ENCODE results near the gene FSHR. TPM values are rescaled to one million over a fixed set of nuclear protein-coding genes. Genes with fewer than 3 reads are reported as not detected.

FSHR gene
- total and polyA plus RNA-seq, 2 of the 8 experiments (the other 6 are each of a cell fraction or from before 2014, with no cell fraction given), result not detected

- no peak overlapping the region for H2AK5ac ChIP-seq (ENCODE audit: low read depth, low read length)
- H3K9ac ChIP-seq (replicated peaks in 1 of 4; ENCODE audit: extremely low read depth in 1 of 4, low read depth in 3 of 4, low read length in 3 of 4), result no peak overlapping the region
- H3K36me3 ChIP-seq (ENCODE audit: control insufficient read depth in 2 of 4, insufficient read depth in 4 of 4, low read length in 3 of 4), result no peaks in the 10 kb centered on the region
- H3K4me3 ChIP-seq (ENCODE audit: extremely low read depth in 1 of 4, insufficient read depth in 2 of 4, low read depth in 3 of 4, low read length in 4 of 4), result no peak overlapping the region
- no peak overlapping the region for H3K18ac ChIP-seq (ENCODE audit: extremely low read depth, low read length)
- no peaks in the 10 kb centered on the region for H3K27me3 ChIP-seq (replicated peaks in 1 of 4; ENCODE audit: control insufficient read depth in 3 of 4, extremely low read depth in 1 of 4, insufficient read depth in 3 of 4, low read length in 3 of 4)
- no peak overlapping the region for H4K91ac ChIP-seq (replicated peaks; ENCODE audit: insufficient read length, low read length)
- no peaks in the 10 kb centered on the region for H3K4me1 ChIP-seq (replicated peaks in 1 of 4; ENCODE audit: control insufficient read depth in 3 of 4, insufficient read depth in 4 of 4, low read length in 3 of 4)
- H2BK5ac ChIP-seq (ENCODE audit: low read depth, low read length), result no peak overlapping the region
- no peak overlapping the region for H2BK15ac ChIP-seq (ENCODE audit: low read length)
- H3K14ac ChIP-seq (ENCODE audit: insufficient read length), result no peak overlapping the region
- H4K5ac ChIP-seq (ENCODE audit: insufficient read length, low read depth, low read length), result no peak overlapping the region
- H3K23me2 ChIP-seq (ENCODE audit: low read depth, low read length), result no peaks in the 10 kb centered on the region
- H3K9me3 ChIP-seq (ENCODE audit: insufficient read depth in 2 of 2, low read depth in 1 of 2, low read length in 1 of 2), result no peaks in the 10 kb centered on the region
- H4K8ac ChIP-seq (ENCODE audit: extremely low read depth, insufficient read depth, low read length), result no peak overlapping the region
- POLR2A ChIA-PET (ENCODE audit: partially characterized antibody), result no interaction called here
- H3K79me2 ChIP-seq (ENCODE audit: control insufficient read depth in 1 of 2, insufficient read depth in 2 of 2, low read length in 2 of 2), result no peaks in the 10 kb centered on the region
- H3K4me2 ChIP-seq (ENCODE audit: insufficient read depth in 1 of 2, low read depth in 2 of 2, low read length in 2 of 2), result no peak overlapping the region
- H2BK20ac ChIP-seq (ENCODE audit: low read length), result no peak overlapping the region
- no peak overlapping the region for H3K23ac ChIP-seq (ENCODE audit: insufficient read length)
- CTCF ChIA-PET (ENCODE audit: partially characterized antibody), result interaction anchor here (0.5 kb wide), 1 partner anchor 196 kb away, joined by 3 read pairs; no protein-coding TSS in a partner anchor
- TF ChIP-seq KDM5A (IDR thresholded peaks at IDR 0.05; ENCODE audit: low read length), result no peak
- TF ChIP-seq KDM1A (IDR thresholded peaks at IDR 0.05; ENCODE audit: borderline replicate concordance, low read length), result no peak
- no peak for TF ChIP-seq EGR1 (IDR thresholded peaks at IDR 0.05; ENCODE audit: borderline replicate concordance, low read depth, low read length)
- no peak for TF ChIP-seq CTCF (IDR thresholded peaks at IDR 0.05; ENCODE audit: control extremely low read depth in 1 of 3, insufficient read depth in 1 of 3, low read depth in 1 of 3, low read length in 3 of 3)
- TF ChIP-seq JUN (IDR thresholded peaks at IDR 0.05; ENCODE audit: low read depth, low read length), result no peak
- H3K79me1 ChIP-seq (ENCODE audit: low read depth, low read length), result no peaks in the 10 kb centered on the region
- DNase-seq (ENCODE audit: low read depth in 1 of 2, low spot score in 2 of 2), result no peak
- no peak for FAIRE-seq
- no peak overlapping the region for H3K56ac ChIP-seq (replicated peaks; ENCODE audit: insufficient read length, low read depth, low read length)
- H2BK120ac ChIP-seq (replicated peaks; ENCODE audit: low read depth, low read length), result no peak overlapping the region
- 87 to 100% methylated on average over 1 to 3 of the region's 3 CpGs for WGBS, 2 experiments (ENCODE audit: extremely low coverage in 1 of 2, insufficient coverage in 1 of 2, insufficient read length in 1 of 2, insufficient replicate concordance in 2 of 2, low coverage in 1 of 2, low lambda C conversion rate in 2 of 2, missing lambda C conversion rate in 1 of 2)
- H4K20me1 ChIP-seq (replicated peaks in 1 of 2; ENCODE audit: control insufficient read depth in 1 of 2, insufficient read depth in 2 of 2, low read length in 2 of 2), result no peaks in the 10 kb centered on the region
- no peak overlapping the region for H2AFZ ChIP-seq (ENCODE audit: low read length)
- no peak overlapping the region for H3K27ac ChIP-seq (ENCODE audit: low read depth, low read length)
- no peak overlapping the region for H2BK12ac ChIP-seq (ENCODE audit: low read depth, low read length)
- H3K4ac ChIP-seq (replicated peaks; ENCODE audit: insufficient read length, low read depth, low read length), result no peak overlapping the region
These were observed 45.9 kb downstream of the FSHR start for GRCh38 chr2:49108436-49108835.
